ENCODE data around the gene APOBEC3F. TPM values are rescaled to one million over a fixed set of nuclear protein-coding genes. Genes with fewer than 3 reads are reported as not detected.

Gene APOBEC3F
- total RNA-seq, 1 experiment from 2014 or later, result 8.9 TPM

DNA sequence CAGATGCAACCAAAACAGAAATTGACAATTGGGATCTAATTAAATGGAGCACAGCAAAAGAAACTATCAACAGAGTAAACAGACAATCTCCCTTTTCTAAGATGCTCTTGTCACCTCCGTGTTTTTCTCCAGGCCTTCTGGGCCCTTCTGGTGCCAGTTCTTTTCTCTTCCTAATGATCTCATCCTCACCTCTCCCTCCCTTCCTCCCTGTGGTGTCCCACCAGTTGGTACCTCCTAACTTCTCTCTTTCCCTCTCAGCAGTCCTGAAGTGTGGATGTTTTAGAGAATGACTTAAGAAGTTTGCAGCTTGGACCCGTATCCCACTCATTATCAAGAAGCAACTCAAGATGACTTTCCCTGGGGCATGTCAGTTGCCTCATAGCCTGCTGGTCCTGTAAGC, 62.8 kb downstream of the APOBEC3F start:
- Histone ChIP-seq H3K4me2 (ENCODE audit: insufficient read depth, insufficient read length, low read length) (no peak overlapping the region), H2BK15ac (ENCODE audit: low read depth, low read length) (no peak overlapping the region), H2AK5ac (ENCODE audit: insufficient read length, low read length) (no peak overlapping the region), H3K4ac (ENCODE audit: low read depth, low read length) (no peak overlapping the region), H3K23me2 (ENCODE audit: insufficient read length, low read depth, low read length, poor library complexity, severe bottlenecking) (peaks cover 2% of the 10 kb centered on the region), H3K18ac (ENCODE audit: insufficient read length, low read depth, low read length) (no peak overlapping the region), H3K56ac (ENCODE audit: insufficient read length, low read depth, low read length) (no peak overlapping the region), H3K27ac (ENCODE audit: insufficient read length, low read depth, low read length) (no peak overlapping the region), H3T11ph (ENCODE audit: low read length) (no peak overlapping the region), H3K9ac (ENCODE audit: extremely low read depth, insufficient read length, low read length) (no peak overlapping the region), H2BK5ac (ENCODE audit: insufficient read length, low read length) (no peak overlapping the region), H2BK20ac (ENCODE audit: low read depth, low read length, poor library complexity, severe bottlenecking) (no peak overlapping the region), H4K5ac (ENCODE audit: insufficient read length, low read depth, low read length) (no peak overlapping the region), H4K8ac (replicated peaks; ENCODE audit: insufficient read length, low read depth, low read length) (no peak overlapping the region), H3K4me1 (ENCODE audit: insufficient read depth, low read length) (no peaks in the 10 kb centered on the region; the same call in 1 of the 2 replicates), H3K79me1 (ENCODE audit: insufficient read depth, low read depth, low read length, poor library complexity, severe bottlenecking) (no peaks in the 10 kb centered on the region), H3K9me3 (ENCODE audit: control insufficient read depth, low read depth, low read length) (no peaks in the 10 kb centered on the region), H2AFZ (ENCODE audit: low read length) (no peak overlapping the region), H4K20me1 (ENCODE audit: control insufficient read depth, insufficient read depth, insufficient read length) (no peaks in the 10 kb centered on the region), H3K23ac (ENCODE audit: insufficient read length, low read depth, low read length) (no peak overlapping the region), H2BK120ac (ENCODE audit: low read depth, low read length, poor library complexity, severe bottlenecking) (no peak overlapping the region), H3K27me3 (ENCODE audit: insufficient read depth, low read length) (no peaks in the 10 kb centered on the region), H2BK12ac (ENCODE audit: insufficient read length, low read depth, low read length) (no peak overlapping the region), H4K91ac (ENCODE audit: insufficient read length, low read depth, low read length) (no peak overlapping the region), H3K79me2 (ENCODE audit: insufficient read depth, low read length) (no peaks in the 10 kb centered on the region), H3K14ac (ENCODE audit: insufficient read depth, low read length) (no peak overlapping the region)
- TF ChIP-seq, protein P1, sequence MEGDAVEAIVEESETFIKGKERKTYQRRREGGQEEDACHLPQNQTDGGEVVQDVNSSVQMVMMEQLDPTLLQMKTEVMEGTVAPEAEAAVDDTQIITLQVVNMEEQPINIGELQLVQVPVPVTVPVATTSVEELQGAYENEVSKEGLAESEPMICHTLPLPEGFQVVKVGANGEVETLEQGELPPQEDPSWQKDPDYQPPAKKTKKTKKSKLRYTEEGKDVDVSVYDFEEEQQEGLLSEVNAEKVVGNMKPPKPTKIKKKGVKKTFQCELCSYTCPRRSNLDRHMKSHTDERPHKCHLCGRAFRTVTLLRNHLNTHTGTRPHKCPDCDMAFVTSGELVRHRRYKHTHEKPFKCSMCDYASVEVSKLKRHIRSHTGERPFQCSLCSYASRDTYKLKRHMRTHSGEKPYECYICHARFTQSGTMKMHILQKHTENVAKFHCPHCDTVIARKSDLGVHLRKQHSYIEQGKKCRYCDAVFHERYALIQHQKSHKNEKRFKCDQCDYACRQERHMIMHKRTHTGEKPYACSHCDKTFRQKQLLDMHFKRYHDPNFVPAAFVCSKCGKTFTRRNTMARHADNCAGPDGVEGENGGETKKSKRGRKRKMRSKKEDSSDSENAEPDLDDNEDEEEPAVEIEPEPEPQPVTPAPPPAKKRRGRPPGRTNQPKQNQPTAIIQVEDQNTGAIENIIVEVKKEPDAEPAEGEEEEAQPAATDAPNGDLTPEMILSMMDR (conservative IDR thresholded peaks at IDR 0.05), result no peak
- WGBS (ENCODE audit: extremely low coverage, insufficient read length, low lambda C conversion rate), result no CpG with 5 or more reads among the region's 2 CpGs
- H3K36me3 Mint-ChIP-seq (ENCODE audit: insufficient read depth in 1 of 3, low read depth in 3 of 3), result no peaks in the 10 kb centered on the region
- peaks cover 2% of the 10 kb centered on the region for H3K27me3 Mint-ChIP-seq (ENCODE audit: low read depth)
- peaks cover 13 to 23% of the 10 kb centered on the region in 2 experiments for H3K4me1 Mint-ChIP-seq
- no peak overlapping the region for H3K4me3 Mint-ChIP-seq
- no peak for DNase-seq
- no peaks in the 10 kb centered on the region for H3K9me3 Mint-ChIP-seq
- H3K27ac Mint-ChIP-seq, result no peak overlapping the region

Other genes with a start within 250 kb of the APOBEC3F start
- 8.3 and 8.9 TPM in 2 replicates for gene DNAL4, start 246.7 kb upstream of the APOBEC3F start, total RNA-seq (2021)
- 7.8 and 8.1 TPM in 2 replicates for gene NPTXR, start 196.8 kb upstream of the APOBEC3F start, total RNA-seq (2021)
- gene CBX6, start 168.6 kb upstream of the APOBEC3F start, total RNA-seq (2021), result 31.4 and 32.8 TPM in 2 replicates
- not detected in 2 replicates for gene APOBEC3A, start 83.3 kb upstream of the APOBEC3F start, total RNA-seq (2021)
- gene APOBEC3B, start 58.5 kb upstream of the APOBEC3F start, total RNA-seq (2021), result 28.1 and 29.0 TPM in 2 replicates
- gene APOBEC3C, start 26.6 kb upstream of the APOBEC3F start, total RNA-seq (2021), result 31.7 and 32.1 TPM in 2 replicates
- gene APOBEC3D, start 19.7 kb upstream of the APOBEC3F start, total RNA-seq (2021), result 8.6 and 9.4 TPM in 2 replicates
- gene APOBEC3G, start 36.4 kb downstream of the APOBEC3F start, total RNA-seq (2021), result 1.6 and 2.4 TPM in 2 replicates
- gene APOBEC3H, start 56.4 kb downstream of the APOBEC3F start, total RNA-seq (2021), result 0.48 TPM in 2 replicates
- gene CBX7, start 111.8 kb downstream of the APOBEC3F start, total RNA-seq (2021), result 3.7 and 4.2 TPM in 2 replicates
- gene PDGFB, start 204.1 kb downstream of the APOBEC3F start, total RNA-seq (2021), result 6.1 and 7.1 TPM in 2 replicates

Measured in H9 (cell line).